Activated T-cell treated with anti-CD3 and anti-CD28 coated beads, Interleukin-2, amount 50 U/mL, for 24 hours (primary cell): ENCODE data around the gene PRUNE1.
A peak's percentile ranks its signal among the peaks of the same experiment; 100 is the strongest.

ENCODE experiments used
- DNase-seq: peaks from one replicate; pipeline ENCODE4 v3.0.0-alpha.2; 2020
- H3K27ac Mint-ChIP-seq: 2 replicates; pipeline ENCODE4 v1.8.0; 2020; ENCODE audit warnings: mild to moderate bottlenecking, mixed read lengths
- H3K27me3 Mint-ChIP-seq: 2 replicates; pipeline ENCODE4 v1.8.0; 2020; ENCODE audit warnings: mixed read lengths
- H3K36me3 Mint-ChIP-seq: 2 replicates; pipeline ENCODE4 v1.8.0; 2020; ENCODE audit warnings: low read depth, mixed read lengths
- H3K4me1 Mint-ChIP-seq: 2 replicates; pipeline ENCODE4 v1.8.0; 2020; ENCODE audit warnings: low read depth, mixed read lengths
- H3K4me3 Mint-ChIP-seq: 2 replicates; pipeline ENCODE4 v1.8.0; 2020; ENCODE audit warnings: mild to moderate bottlenecking, moderate library complexity, mixed read lengths
- H3K9me3 Mint-ChIP-seq: 2 replicates; pipeline ENCODE4 v1.8.0; 2020; ENCODE audit warnings: mixed read lengths

PRUNE1 gene

DNA sequence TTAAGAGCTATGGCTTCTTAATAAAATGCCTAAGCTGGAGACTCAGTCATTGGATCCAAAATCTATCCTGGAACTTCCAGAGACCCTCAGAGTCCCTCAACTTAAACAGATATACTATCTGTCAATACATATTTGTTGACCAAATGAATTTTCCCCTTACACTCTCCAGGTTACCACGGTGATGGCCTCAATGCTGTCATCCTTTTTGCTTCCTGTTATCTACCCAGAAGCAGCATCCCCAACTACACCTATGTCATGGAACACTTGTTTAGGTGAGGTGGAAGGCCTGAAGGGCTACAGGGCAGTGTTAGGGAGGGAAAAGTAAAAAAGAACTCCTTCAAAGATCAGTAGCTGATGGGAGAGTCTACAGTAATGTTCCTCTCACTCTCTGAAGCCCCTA is 34.9 kb downstream of the PRUNE1 start:
- no peak for DNase-seq
- peaks cover 34% of the 10 kb centered on the region for H3K4me1 Mint-ChIP-seq
- no peak overlapping the region for H3K27ac Mint-ChIP-seq
- H3K9me3 Mint-ChIP-seq = no peaks in the 10 kb centered on the region
- peaks cover 11% of the 10 kb centered on the region for H3K36me3 Mint-ChIP-seq
- H3K4me3 Mint-ChIP-seq = no peak overlapping the region
- no peaks in the 10 kb centered on the region for H3K27me3 Mint-ChIP-seq

GRCh38 chr1:151047591-151047924 is 39.3 kb downstream of the PRUNE1 start, which contains the start of gene C1orf56:
Gene C1orf56 (plus strand): TSS chr1:151047751. CDS start chr1:151047848, 97 bp downstream.
- Mint-ChIP-seq H3K9me3 (no peaks in the 10 kb centered on the region), H3K27me3 (no peaks in the 10 kb centered on the region), H3K36me3 (peaks cover 42% of the 10 kb centered on the region), H3K27ac (peak within 1 kb of the TSS; percentile 92), H3K4me3 (peak within 1 kb of the TSS; percentile 90), H3K4me1 (peaks cover 71% of the 10 kb centered on the region)
- DNase-seq = peak; percentile 77

GRCh38 chr1:151047925-151048644 is 39.8 kb downstream of the PRUNE1 start:
- Mint-ChIP-seq H3K4me1 (peaks cover 69% of the 10 kb centered on the region), H3K27ac (peak overlapping the region; percentile 92), H3K27me3 (no peaks in the 10 kb centered on the region), H3K4me3 (peak overlapping the region; percentile 90), H3K9me3 (no peaks in the 10 kb centered on the region), H3K36me3 (peaks cover 45% of the 10 kb centered on the region)
- DNase-seq = peak; percentile 74

DNA sequence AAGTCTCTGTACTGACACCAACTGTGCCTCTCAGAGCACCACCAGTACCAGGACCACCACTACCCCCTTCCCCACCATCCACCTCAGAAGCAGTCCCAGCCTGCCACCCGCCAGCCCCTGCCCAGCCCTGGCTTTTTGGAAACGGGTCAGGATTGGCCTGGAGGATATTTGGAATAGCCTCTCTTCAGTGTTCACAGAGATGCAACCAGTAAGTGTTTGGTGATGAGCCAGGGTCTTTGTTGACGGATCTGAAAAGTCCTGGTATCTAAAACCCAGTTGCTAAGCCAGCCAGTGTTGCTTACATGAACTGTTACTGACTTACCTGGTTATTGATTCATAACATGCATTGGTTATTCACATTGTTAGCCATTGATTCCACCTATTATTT is 40.4 kb downstream of the PRUNE1 start:
- no peaks in the 10 kb centered on the region for H3K27me3 Mint-ChIP-seq
- peaks cover 50% of the 10 kb centered on the region for H3K36me3 Mint-ChIP-seq
- H3K4me1 Mint-ChIP-seq = peaks cover 66% of the 10 kb centered on the region
- no peak for DNase-seq
- H3K9me3 Mint-ChIP-seq = no peaks in the 10 kb centered on the region
- H3K27ac Mint-ChIP-seq = peak overlapping the region; percentile 92
- peak overlapping the region; percentile 90 for H3K4me3 Mint-ChIP-seq

- no peaks in the 10 kb centered on the region for H3K9me3 Mint-ChIP-seq
- peaks cover 58% of the 10 kb centered on the region for H3K36me3 Mint-ChIP-seq
- H3K4me3 Mint-ChIP-seq = peak overlapping the region; percentile 25
- H3K27ac Mint-ChIP-seq = peak overlapping the region; percentile 67
- DNase-seq = no peak
- peaks cover 69% of the 10 kb centered on the region for H3K4me1 Mint-ChIP-seq
- no peaks in the 10 kb centered on the region for H3K27me3 Mint-ChIP-seq
These were observed 41.2 kb downstream of the PRUNE1 start for GRCh38 chr1:151049458-151049857.

DNA sequence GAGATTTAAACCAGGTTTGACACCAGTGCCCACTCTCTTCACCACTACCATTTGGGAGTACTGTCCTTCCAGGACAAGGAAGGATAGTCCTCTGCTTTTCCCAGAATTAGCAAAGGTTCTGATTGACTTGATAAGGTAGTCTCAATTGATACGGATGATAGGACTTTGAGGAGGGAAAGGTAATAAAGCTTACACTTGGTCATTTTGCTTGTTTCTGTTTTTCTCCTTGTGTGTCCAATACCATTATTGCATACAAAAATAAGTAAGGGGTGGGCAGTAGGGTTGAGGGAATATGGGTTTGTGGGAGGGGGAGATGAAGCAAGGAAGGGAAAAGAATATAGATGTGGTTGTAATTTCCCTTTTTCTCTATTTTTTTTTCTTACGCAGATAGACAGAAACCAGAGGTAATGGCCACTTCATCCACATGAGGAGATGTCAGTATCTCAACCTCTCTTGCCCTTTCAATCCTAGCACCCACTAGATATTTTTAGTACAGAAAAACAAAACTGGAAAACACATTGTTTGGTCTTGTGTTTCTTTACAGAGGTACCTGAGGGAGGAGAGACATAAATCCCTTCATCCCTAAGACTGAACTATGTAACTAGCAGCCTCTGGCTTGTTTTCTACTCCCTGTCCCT is 41.9 kb downstream of the PRUNE1 start:
- H3K4me1 Mint-ChIP-seq = peaks cover 76% of the 10 kb centered on the region
- H3K27me3 Mint-ChIP-seq = no peaks in the 10 kb centered on the region
- H3K9me3 Mint-ChIP-seq = no peaks in the 10 kb centered on the region
- no peak overlapping the region for H3K4me3 Mint-ChIP-seq
- H3K36me3 Mint-ChIP-seq = peaks cover 66% of the 10 kb centered on the region
- DNase-seq = no peak
- peak overlapping the region; percentile 81 for H3K27ac Mint-ChIP-seq

- H3K36me3 Mint-ChIP-seq = peaks cover 74% of the 10 kb centered on the region
- peak overlapping the region; percentile 81 for H3K27ac Mint-ChIP-seq
- H3K27me3 Mint-ChIP-seq = no peaks in the 10 kb centered on the region
- no peak for DNase-seq
- H3K9me3 Mint-ChIP-seq = no peaks in the 10 kb centered on the region
- no peak overlapping the region for H3K4me3 Mint-ChIP-seq
- H3K4me1 Mint-ChIP-seq = peaks cover 82% of the 10 kb centered on the region
These were observed 43.2 kb downstream of the PRUNE1 start for GRCh38 chr1:151051356-151052009.

- H3K4me3 Mint-ChIP-seq = peak overlapping the region; percentile 90
- no peak for DNase-seq
- H3K9me3 Mint-ChIP-seq = no peaks in the 10 kb centered on the region
- no peaks in the 10 kb centered on the region for H3K27me3 Mint-ChIP-seq
- peak overlapping the region; percentile 98 for H3K27ac Mint-ChIP-seq
- H3K36me3 Mint-ChIP-seq = peaks cover 98% of the 10 kb centered on the region
- peaks cover 65% of the 10 kb centered on the region for H3K4me1 Mint-ChIP-seq
These were observed 46.8 kb downstream of the PRUNE1 start for GRCh38 chr1:151054971-151055547.

DNA sequence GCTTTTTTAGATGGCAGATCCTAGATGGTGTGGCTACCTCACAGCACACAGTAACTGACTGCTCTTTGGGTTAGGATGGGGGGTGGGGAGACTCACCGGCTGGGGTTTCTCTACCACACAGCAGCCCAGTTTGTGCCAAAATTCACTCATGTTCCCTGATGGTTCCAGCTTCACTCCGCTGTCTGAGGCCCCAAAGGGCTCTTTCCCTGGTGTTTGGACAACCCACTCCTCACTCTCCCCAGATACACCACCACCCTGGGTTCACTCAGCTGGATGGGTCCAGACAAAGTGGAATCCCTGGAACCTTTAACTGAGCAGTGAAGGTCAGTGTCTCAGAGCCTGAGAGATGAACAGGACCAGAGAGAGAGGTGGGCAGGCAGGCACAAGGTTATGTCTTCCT is 47.3 kb downstream of the PRUNE1 start:
- H3K27me3 Mint-ChIP-seq = no peaks in the 10 kb centered on the region
- H3K4me3 Mint-ChIP-seq = peak overlapping the region; percentile 90
- peak overlapping the region; percentile 98 for H3K27ac Mint-ChIP-seq
- no peak for DNase-seq
- no peaks in the 10 kb centered on the region for H3K9me3 Mint-ChIP-seq
- peaks cover 66% of the 10 kb centered on the region for H3K4me1 Mint-ChIP-seq
- peaks cover 96% of the 10 kb centered on the region for H3K36me3 Mint-ChIP-seq

DNA sequence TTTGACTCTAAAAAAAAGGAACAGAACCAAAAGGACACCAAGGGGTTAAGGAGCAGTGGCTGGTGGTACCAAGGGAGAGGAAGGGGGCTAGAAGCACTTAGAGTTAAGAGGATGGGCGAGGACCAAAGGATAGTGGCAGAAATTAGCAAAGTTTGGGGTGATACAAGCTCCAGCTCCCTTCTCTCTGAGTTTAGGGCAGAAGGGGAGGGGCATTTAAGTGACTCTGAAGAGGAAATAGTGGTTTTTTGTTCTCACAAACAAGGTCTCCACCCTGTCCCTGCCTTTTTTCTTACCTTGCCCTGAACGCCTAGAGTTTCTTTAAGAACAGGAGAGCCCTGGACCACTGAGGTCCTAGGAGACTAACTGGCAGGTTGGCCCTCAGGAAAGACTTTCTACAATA is 47.9 kb downstream of the PRUNE1 start:
- peaks cover 67% of the 10 kb centered on the region for H3K4me1 Mint-ChIP-seq

DNA sequence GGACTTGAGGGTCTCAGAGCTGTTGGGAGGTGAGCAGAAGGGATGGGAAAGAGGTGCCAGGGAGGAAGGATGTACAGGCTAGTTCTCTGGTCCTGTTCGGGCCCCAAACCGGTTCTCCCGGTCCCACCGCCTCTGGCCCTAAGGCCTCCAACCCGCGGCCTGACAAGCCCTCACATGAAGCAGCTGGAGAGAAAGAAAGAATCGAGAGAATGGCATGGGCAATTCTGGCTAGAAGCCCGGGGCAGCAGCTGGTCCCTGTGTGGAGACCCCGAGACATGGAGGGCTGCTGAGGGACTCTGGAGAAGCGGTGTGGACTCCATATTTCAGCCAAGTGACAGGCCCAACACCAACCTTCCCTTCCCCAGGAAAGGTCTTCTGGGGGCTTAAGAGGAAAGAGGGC is 50.4 kb downstream of the PRUNE1 start:
- Mint-ChIP-seq H3K27me3 (no peaks in the 10 kb centered on the region), H3K4me1 (peaks cover 68% of the 10 kb centered on the region), H3K27ac (peak overlapping the region; percentile 98), H3K36me3 (peaks cover 65% of the 10 kb centered on the region), H3K9me3 (no peaks in the 10 kb centered on the region), H3K4me3 (peak overlapping the region; percentile 90)
- DNase-seq = peak; percentile 43

More for the DNA sequence above, 47.9 kb downstream of the PRUNE1 start:
- DNase-seq = no peak
- Mint-ChIP-seq H3K4me3 (peak overlapping the region; percentile 90), H3K36me3 (peaks cover 91% of the 10 kb centered on the region), H3K9me3 (no peaks in the 10 kb centered on the region), H3K27me3 (no peaks in the 10 kb centered on the region), H3K27ac (peak overlapping the region; percentile 98)

DNA sequence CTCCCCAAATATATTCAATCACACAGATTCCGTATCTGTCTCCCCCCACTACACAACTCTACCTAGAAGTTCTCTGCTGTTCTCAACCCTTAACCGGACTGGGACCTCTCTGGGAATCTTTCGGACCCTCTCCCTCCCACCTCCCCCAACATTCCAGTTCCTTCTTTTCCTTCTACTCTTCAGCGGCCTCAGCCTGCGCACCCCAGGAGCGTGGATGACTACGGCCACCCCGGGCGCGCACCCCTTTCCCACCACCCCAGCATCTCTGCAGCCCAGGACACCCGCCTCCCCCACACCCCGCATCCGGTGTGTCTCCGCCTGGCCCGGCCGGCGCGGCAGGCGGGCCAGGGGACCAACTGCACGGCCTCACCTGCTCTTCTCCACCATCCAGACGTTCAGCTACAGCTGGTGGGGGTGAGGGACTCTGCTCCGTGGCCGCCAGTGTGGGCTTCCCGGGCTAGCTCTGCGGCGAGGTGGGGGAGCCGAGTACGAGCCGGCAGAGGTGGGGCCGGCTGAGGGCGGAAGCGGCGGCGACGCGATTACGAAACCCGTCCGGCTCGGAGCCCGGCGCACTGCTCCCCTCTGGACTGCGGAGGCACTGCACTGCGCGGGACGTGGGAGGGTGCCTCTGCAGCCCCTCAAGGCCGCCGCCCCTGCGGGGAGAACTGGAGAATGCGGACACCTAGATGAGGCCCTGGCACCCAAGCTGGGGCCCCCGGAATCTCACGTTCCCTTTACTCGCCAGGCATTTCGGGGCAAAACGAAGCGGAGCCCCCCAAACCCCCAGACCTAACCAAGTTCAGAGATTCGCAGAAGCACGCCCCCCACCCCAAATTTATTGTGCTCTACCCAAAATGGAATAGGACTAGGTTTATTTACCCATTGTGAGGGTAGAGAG is 51.1 kb downstream of the PRUNE1 start, which contains the start of gene CDC42SE1:
Gene CDC42SE1 (minus strand): TSS at position 514 of the 898 bp plus-strand sequence. CDS start 3,892 bp downstream, outside the sequence.
- Mint-ChIP-seq H3K9me3 (no peaks in the 10 kb centered on the region), H3K27me3 (no peaks in the 10 kb centered on the region), H3K27ac (peak within 1 kb of the TSS; percentile 98), H3K4me3 (peak within 1 kb of the TSS; percentile 90), H3K36me3 (peaks cover 58% of the 10 kb centered on the region), H3K4me1 (peaks cover 64% of the 10 kb centered on the region)
- peak; percentile 90 for DNase-seq

GRCh38 chr1:151060007-151060656 is 51.9 kb downstream of the PRUNE1 start, which contains the start of gene MLLT11:
Gene MLLT11 (plus strand): TSS chr1:151060397. CDS start chr1:151067225, 6,828 bp downstream.
- H3K27me3 Mint-ChIP-seq = no peaks in the 10 kb centered on the region

More at GRCh38 chr1:151060007-151060656, 51.9 kb downstream of the PRUNE1 start, which contains the start of gene MLLT11:
- Mint-ChIP-seq H3K27ac (peak within 1 kb of the TSS; percentile 98), H3K4me1 (peaks cover 57% of the 10 kb centered on the region), H3K4me3 (peak within 1 kb of the TSS; percentile 90), H3K36me3 (peaks cover 51% of the 10 kb centered on the region), H3K9me3 (no peaks in the 10 kb centered on the region)
- peak; percentile 59 for DNase-seq
